Measurements from ENCODE around the gene SLC25A42.

- no peak for TF ChIP-seq CTCF (IDR thresholded peaks at IDR 0.05)
- no peak for TF ChIP-seq EZH2 (IDR thresholded peaks at IDR 0.05; ENCODE audit: borderline replicate concordance, insufficient read depth, low read depth, low read length, poor library complexity, severe bottlenecking)
These were observed 36.6 kb upstream of the SLC25A42 start for GRCh38 chr19:19027228-19027627.
